Epidermal melanocyte (primary cell): Measurements from ENCODE around the gene WDFY3.
A peak's percentile ranks its signal among the peaks of the same experiment; 100 is the strongest.

Experiments used
- DNase-seq: peaks from one replicate; pipeline ENCODE4 v3.0.0; 2011; ENCODE audit warnings: low spot score; ENCODE audit not compliant: insufficient read length

Gene WDFY3

DNA sequence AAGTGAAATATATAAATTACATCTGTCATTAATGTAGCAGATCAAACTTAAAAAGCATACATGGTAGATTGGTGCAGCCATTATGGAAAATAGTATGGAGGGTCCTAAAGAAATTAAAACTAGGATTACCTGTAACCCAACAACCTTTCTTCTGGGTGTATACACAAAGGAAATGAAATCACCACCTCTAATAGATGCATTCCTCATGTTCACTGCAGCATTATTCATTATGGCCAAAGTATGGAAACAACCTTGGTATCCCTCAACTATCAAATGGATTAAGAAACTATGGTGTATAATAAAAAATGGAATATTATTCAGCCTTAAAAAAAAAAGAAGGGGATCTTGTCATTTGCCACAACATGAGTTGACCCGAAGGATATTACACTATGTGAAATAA lies 13.7 kb downstream of the WDFY3 start:
- no peak for DNase-seq

DNA sequence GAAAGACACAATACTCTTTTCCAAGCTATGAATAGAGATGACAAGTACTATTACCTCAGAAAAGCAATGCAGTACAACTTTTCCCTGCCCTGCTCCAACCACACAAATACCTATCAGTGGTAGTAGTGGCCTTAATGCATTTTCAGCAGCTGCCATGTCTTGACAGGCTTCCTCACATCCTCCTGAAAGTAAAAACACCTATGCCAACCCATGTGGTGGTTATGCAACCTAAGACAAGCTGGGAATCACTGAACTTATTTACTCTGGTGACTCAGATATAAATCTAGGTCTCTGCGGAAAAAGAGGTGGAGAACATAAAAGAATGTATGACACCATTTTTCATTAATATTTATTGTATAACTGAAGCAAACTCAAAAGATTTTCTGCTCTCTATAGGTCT lies 14.5 kb downstream of the WDFY3 start:
- no peak for DNase-seq

- no peak for DNase-seq
These were observed 18.4 kb downstream of the WDFY3 start for GRCh38 chr4:84948056-84948455.

DNA sequence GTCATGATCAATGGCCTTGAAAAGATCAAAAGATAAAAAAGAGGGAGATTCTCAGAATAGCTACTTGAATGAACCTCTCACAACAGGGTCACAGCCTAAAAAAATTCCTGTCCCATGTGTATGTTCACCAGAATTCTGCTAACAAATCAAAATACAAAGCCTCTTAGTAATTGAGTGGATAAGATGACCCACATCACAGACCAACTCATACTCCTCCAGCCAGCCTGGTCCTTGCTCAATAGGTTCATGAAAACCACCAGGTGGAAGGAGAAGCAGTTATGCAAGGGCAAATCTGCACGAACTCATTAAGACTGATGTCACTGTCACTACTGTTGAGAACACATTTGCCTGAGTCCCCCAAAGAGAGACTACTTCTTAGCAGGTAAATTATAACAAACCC lies 21.5 kb downstream of the WDFY3 start:
- no peak for DNase-seq

DNA sequence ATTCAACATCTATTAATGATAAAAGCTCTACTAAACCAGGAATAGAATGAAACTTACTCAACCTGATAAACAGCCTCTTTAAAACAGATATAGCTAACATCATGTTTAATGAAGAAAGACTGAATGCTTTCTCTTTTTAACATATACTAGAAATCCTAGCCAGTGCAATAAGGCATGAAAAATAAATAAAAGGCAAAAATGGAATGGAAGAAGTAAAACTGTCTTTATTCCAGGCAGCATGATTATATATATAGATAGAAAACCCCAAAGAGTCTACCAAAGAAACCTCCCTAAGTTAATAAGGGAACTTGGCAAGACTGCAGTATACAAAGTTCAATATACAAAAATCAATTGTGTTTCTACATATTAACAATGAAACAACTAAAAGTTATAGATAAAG lies 25.5 kb downstream of the WDFY3 start:
- no peak for DNase-seq

GRCh38 chr4:84939113-84939512 lies 27.4 kb downstream of the WDFY3 start:
- no peak for DNase-seq

GRCh38 chr4:84938316-84938715 lies 28.2 kb downstream of the WDFY3 start:
- DNase-seq, result peak; percentile 45

DNA sequence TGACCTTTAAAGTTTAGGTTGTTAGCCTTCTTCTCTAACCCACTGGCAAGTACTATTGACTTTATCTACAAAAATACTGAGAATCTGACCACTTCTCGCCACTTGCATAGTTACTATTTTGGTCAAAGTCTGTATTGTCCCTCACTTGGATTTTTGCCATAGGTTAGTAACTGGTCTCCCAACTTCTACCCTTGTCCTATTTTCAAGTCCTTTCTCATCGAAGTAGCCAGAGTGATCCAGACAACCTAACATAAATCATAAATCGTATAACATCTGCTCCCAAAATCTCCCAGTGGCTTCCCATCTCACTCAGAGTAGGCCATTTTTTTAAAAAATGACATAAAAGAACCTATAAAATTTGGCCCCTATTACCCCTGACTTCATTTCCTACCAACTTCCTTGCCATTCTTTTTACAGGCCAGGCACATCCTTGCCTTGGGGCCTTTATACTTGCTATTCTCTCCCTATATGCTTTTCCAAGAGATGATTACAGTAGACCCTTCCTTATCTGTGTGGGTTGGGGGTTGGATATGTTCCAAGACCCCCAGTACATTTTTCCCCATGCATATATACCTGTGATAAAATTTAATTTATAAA lies 29.0 kb downstream of the WDFY3 start:
- no peak for DNase-seq

GRCh38 chr4:84936123-84936522 lies 30.4 kb downstream of the WDFY3 start:
- no peak for DNase-seq

DNA sequence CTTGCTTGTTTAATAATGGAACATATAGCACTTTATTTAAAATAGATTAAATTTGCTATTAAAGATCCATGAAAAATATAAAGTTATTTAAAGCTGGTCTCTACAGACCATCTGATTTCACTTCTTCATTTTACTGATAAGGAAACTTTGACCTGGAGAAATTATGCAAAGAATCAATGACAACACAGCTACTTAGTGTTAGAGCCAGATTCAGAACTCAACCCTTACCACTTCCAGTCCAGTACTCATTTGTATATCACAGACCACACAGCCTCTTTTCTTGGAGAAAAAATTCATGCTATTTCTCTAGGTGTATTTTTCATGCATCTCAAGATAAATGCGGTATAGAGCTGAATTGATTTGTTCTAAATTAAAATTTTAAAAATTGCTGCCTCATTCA lies 34.0 kb downstream of the WDFY3 start:
- no peak for DNase-seq

DNA sequence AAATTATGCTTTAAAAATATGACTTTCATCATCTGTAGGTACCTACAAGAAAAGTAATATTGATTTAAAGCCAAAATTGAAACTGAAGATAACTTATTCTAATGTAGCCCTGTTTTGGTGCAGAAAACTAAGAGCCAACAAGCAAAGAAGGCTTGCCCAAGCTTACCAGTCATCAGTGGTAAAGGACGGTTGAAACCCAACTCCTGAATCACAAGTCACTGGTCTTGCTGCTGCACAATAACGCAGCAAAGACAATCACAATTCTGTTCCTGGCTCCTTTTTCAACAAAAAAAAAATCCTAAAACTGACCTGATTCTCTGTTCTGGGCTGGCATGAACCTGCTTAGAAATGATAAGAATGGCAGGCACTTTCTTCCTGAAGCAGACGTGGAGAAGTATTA lies 34.5 kb downstream of the WDFY3 start:
- DNase-seq, result no peak

DNA sequence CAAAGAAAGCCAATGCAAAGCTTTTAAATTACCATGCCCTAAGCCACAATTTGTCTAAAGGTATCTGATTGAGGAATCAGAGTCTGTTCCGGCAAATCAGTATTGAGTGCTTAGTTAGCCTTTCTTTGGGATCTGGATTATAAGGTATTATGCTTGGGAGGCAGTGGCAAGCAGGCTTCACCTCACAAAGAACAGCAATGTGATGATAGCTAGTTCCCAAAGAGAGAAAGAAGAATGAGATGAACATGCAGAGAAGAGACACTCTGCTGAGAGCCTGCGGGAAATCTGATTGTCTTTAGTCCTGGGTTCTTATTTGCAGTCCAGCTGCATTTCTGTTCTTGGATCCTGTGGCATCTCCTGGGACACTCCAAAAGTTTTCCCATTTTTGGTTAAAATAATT lies 35.2 kb downstream of the WDFY3 start:
- DNase-seq, result no peak

GRCh38 chr4:84928089-84928488 lies 38.4 kb downstream of the WDFY3 start:
- DNase-seq, result no peak

GRCh38 chr4:84927428-84927827 lies 39.1 kb downstream of the WDFY3 start:
- DNase-seq, result no peak

- DNase-seq, result no peak
These were observed 40.9 kb downstream of the WDFY3 start for GRCh38 chr4:84925558-84925957.

GRCh38 chr4:84924434-84924833 lies 42.1 kb downstream of the WDFY3 start:
- DNase-seq, result no peak

DNA sequence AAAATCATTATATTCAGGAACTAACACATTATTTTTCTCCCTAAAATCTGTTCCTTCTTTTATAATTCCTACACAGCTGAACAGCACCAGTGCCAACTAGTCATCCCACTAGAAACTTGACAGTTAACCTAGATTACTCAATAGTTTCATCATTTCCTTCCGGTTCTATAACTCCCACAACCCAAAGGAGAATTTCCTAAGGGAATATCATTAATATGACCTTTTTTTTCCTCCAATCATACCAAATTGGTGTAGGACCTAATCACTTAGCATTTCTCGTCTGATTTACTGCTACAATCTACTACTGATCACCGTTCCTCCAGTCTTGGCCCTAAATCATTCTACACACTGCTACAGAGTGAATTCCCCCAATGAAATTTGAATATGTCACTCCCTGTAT lies 45.9 kb downstream of the WDFY3 start:
- no peak for DNase-seq

DNA sequence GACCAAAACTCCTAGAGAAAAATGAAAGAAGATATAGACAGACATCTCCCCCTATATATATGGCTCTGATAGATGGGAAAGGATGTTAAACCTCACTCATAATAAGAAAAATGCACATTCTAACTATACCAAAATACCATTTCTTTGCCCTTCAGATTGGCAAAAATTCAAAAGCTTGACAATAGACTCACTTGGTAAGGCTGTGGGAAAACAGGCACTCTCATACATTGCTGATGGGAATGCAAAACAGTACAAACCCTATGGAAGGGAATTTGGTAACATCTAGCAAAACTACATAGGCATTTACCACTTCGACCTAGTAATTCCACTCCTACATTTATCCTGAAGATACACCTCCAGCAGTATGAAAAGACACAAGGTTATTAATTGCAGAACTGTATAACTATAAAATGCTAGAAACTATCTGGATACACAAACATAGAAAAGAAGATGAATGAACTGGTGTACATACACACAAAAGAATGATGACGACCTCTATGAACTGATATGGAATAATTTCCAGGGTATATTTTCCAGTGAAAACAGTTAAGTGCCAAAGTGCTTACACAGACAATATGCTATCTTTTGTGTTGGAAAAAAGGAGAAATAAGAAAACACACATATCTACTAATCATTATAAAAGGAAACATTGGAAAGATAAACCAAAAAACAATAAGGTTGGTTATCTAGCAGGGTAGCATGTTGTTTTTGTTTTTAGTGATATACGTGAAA lies 48.5 kb downstream of the WDFY3 start:
- DNase-seq, result no peak

DNA sequence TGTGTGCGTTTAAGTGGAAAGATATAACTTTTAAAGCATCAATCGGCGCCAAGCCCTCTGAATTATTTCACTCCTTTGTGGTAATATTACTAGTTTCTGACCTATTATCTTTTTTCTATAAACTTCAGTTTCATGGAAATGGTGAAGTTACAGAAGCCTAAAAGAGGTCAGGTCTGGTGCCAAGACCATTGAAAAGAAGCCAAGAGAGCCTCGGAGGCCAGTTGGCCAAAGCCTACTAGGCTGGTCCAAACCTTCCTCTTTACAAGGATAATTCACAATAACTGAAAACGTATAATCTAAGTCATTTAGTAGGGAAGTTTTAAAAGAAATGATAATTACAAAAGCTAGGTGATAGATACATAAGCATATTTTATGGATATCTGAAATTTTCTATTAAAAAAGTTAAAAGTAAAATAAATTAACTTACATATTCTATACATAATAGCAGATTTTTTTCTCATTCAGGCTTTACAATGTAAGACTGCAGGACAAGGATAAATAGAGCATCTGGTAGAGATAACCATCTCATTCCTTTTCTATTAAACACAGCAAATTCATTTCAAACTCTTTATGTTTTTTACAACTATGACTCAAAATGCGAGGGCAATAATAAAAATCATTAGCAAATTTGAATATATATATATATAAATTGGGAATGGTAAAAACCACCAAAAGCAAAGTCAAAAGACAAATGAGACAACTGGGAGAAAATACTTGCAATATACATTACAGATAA lies 49.2 kb downstream of the WDFY3 start:
- DNase-seq, result no peak

- no peak for DNase-seq
These were observed 50.3 kb downstream of the WDFY3 start for GRCh38 chr4:84916227-84916626.

- no peak for DNase-seq
These were observed 51.1 kb downstream of the WDFY3 start for GRCh38 chr4:84915396-84915780.

GRCh38 chr4:84914686-84915395 lies 51.6 kb downstream of the WDFY3 start:
- DNase-seq, result no peak
